GM19240 (cell line): ENCODE measurements around the gene ZNF496.
"Not testable (repeated sequence)": the region's sequence is repeated elsewhere in the genome, so short reads cannot be mapped to it uniquely, and the experiment has no call there.

Experiments
- DNase-seq: peaks from one replicate; pipeline ENCODE4 v3.0.0; 2011; ENCODE audit warnings: low spot score; ENCODE audit not compliant: insufficient read length

The ZNF496 gene

DNA sequence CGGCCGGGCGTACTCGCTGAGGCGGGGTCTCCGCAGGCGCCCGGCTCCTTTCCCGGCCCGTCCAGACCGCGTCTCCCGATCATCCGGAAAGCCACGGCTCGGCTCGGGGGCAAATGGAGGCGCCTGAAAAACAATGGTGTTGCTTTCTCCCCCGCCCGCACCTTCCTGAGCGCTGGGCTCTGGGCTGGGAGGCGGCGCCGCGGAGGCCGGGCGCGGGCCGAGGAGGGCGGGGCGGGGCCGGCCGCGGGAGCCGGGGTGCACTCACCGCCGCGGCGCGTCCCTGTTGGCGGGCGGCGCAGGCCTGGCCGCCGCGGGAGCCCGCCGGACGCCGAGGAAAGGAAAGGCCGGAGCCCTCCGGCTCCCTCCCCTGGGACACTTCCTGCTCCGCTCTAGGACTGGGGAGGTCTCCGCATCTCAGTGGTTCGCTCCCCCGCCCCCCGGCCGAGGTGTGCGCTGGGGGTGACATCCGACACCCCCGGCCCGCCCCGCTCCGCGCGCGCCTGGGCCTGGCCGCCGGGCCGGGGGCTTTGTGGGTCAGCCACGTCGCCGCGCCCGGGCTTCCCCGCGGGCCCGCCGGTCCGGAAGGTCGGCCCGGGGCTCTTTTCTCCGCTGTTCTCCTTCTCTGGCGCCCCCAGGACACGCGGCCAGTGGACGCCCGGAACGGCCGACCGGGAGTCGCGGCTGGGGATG, at the start of gene ZNF496:
TSS of gene ZNF496 (minus strand) at position 343 of the 690 bp plus-strand sequence. CDS start 2,289 bp downstream, outside the sequence.
- peak; percentile 60 for DNase-seq

DNA sequence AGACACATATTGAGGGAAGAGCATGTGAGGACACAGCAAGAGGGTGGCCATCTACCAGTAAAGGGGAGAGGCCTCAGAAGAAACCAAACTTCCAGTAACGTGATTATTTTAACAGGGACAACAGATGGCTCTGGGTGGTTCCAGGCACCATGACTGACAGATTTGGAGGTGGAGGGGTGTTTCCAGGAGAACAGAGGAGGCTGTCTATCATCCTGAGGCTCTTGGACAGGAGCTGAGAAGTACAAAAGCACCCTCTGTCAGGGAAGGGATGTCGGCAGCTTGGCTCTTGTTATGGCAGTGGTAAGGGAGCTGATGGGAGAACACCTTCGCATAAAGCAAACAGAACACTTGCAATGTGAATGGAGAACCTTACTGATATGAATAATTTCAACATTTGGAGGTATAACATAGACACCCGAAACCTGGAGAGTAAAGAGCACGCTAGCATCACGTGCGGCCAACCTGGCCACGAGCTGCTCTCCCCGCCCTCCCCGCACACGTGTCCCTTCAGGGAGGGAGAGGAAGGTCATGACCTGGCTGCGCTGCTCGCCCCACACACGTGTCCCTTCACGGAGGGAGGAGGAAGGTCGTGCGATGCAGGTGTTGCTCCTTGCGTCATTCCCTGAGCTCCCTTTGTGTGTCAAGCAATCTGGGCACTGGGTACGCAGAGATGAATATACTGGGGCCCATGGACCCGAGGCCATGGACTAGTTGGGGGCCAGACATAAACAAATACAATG, 46.8 kb upstream of the ZNF496 start:
- no peak for DNase-seq

DNA sequence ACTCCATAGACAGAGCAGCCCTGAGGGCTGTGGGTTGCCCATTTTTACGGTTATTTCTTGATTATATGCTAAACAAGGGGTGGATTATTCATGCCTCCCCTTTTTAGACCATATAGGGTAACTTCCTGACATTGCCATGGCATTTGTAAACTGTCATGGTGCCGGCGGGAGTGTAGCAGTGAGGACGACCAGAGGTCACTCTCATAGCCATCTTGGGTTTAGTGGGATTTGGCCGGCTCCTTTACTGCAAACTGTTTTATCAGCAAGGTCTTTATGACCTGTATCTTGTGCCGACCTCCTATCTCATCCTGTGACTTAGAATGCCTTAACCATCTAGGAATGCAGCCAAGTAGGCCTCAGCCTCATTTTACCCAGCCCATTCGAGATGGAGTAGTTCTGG, 46.0 kb upstream of the ZNF496 start:
- DNase-seq: not testable (repeated sequence)

DNA sequence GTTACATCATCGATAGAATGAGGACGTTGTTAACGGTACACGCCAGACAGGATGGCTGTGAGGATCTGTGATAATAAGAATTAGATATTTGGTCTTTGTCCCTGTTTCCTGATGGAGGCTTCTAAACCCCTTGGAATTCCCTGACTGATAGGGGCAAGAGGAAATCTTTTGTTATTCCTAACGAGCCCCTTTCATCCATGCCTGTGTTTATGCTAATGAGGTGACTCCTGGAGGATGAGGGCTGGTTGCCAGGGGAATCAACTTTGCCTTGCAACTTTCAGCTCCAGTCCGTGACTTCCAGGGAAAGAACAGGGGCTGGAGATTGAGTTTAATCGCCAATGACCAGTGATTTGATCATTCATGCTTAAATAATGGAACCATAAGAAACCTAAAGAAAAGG, 45.0 kb upstream of the ZNF496 start:
- DNase-seq: no peak

DNA sequence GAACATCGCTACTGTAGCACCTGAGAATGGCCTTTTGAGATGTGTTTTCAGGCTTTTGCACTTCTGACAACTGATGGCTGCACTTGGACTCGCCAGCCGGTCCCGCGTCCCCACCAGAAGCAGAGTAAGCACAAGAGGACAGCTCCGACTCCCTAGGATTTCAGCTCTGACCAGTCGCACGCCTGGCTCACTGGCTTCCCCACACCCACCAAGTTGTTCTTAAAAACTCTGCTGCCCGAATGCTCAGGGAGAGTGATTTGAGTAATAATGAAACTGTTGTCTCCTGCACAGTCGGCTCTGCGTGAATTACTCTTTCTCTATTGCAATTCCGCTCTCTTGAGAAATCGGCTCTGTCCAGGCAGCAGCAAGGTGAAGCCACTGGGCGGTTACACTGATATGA, 44.1 kb upstream of the ZNF496 start:
- no peak for DNase-seq

DNA sequence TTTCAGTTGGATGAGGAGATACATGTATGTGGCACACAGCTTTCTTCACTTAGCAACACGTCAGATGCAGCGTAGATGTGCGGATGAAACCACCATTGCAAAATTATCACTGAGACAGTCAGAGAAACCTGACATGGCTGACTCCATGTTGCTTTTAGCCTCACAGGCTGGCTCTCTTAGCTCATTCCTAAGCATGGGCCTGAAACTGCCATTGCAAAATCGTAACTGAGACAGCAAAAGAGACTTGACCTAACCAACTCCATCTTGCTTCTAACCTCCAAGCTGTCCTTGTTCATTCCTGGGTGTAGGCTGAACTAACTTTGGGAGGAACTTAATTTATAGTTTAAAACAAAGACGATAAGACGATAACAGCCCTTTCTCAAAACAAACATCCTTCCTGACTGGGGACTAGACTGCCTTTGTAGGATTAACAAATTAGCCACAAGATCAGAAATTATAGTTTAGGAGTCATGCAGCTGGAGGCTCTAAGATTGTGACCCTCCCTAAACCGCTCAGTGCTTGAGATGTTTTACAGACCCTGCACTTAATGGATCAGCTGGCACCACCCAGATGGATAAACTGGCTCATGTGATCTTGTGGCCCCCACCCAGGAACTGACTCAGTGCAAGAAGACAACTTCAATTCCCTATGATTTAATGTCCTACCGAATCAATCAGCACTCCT, 43.1 kb upstream of the ZNF496 start:
- DNase-seq: not testable (repeated sequence)

DNA sequence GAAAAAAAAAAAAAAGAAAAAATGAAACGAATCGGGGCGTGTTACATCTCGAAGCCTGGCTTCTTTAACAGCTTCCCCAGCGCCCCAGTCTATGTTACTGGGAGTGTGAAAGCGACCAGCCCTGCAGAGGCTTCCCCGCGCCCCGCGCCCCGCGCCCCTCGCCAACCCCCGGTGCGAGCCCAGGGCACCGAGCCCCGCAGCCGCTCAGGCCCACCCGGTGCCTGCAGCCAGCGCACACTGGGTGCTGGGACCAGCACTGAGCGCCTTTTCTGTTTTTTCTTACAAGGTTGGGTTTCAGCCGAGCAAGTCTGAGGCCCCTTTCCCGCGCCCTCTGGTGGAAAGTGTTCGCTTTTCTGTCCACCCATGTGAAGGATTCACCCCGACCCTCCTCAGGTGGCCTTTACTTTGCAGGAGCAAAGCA, 42.1 kb upstream of the ZNF496 start:
- DNase-seq: no peak

DNA sequence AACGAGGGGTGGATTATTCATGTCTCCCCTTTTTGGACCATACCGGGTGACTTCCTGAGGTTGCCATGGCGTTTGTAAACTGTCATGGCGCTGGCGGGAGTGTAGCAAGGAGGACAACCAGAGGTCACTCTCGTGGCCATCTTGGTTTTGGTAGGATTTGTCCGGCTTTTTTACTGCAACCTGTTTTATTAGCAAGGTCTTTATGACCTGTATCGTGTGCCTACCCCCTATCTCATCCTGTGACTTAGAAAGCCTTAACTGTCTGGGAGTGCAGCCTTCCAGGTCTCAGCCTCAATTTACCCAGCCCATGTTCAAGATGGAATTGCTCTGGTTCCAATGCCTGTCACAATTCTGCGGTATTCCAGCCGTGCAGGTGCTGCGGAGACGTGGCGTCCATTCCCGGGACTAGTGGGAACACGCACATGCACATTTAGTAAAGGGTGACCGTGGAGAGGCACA, 40.2 kb upstream of the ZNF496 start:
- DNase-seq: no peak

DNA sequence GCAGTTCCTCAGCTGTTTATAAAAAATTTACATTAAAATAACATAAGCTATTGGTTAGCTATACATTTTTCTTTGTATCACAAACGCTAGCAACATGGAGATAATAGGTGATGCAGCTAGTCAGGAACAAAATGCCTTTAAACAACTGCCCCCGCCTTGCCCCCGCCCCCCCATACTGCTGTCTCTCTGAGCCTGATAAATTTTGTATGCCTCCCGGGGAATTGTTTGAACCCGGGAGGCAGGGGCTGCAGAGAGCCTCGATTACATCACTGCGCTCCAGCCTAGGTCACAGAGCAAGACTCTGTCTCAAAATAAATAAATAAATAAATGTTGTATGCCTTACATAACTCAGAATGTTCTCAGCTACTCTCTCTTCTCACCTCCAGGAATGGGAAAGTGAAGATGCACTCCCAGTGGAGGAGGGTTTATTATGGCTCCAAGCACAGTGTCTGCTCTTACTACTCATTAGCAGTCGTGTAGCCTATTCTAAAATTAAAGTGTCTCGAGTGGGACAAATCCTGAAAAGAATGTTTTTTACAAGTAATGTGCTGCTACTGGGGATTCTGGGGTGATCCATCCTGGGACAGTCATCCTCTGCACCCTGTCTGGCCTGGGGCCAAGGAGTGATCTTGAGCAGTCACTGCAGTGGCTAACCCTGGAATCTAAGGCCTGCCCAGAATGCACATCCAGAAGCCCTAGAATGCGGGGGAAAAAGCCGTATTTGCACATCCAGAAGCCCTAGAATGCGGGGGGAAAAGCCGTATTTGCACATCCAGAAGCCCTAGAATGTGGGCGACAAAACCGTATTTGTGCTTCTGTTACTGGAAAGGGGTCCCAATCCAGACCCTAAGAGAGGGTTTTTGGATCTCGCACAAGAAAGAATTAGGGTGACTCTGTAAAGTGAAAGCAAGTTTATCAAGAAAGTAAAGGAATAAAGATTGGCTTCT, 39.4 kb upstream of the ZNF496 start:
- DNase-seq: no peak

DNA sequence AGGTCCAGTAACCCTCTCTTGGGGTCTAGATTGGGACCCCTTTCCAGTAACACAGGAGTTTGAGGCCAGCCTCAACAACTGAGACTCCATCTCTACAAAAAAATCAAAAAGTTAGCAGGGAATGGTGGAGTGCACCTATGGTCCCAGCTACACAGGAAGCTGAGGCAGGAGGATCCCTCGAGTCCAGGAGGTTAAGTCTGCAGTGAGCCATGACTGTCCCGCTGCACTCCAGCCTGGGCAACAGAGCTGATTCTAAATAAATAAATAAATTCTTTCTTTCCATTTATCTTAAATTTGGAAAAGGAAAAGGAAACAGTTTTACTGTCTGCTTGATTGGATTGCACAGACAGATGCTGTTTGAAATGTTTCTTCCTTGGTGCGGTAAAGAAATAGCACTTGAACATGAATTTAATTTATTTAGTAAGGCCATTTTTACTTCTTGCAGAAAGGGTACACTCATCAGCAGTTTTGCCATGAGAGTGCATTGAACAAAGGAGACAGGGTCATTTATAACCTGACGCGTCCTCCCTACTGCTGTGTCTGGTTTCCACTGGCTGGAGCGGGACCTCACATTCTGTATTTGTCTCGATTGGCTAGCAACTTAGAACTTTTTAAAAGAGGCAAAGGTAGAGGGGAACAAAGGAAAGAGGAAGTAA, 37.0 kb upstream of the ZNF496 start:
- no peak for DNase-seq

DNA sequence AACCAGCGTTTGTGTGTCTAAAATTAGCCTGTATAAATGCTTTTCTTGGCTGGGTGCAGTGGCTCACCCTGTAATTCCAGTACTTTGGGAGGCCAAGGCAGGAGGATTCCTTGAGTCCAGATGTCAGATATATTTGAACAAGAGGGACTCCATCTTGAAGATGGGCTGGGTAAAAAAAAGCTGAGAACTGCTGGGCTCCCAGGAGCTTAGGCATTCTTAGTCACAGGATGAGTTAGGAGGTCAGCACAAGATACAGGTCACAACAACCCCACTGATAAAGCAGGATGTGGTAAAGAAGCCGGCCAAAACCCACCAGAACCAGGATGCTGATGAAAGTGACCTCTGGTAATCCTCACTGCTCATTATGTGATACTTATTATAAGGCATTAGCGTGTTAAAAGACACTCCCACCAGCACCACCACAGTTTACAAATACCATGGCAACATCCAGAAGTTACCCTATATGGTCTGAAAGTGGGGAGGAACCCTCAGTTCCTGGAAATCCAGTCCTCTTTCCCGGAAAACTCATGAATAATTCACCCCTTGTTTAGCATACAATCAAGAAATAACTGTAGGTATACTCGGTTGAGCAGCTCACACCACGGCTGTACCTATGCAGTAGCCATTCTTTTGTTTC, 36.2 kb upstream of the ZNF496 start:
- DNase-seq: no peak

DNA sequence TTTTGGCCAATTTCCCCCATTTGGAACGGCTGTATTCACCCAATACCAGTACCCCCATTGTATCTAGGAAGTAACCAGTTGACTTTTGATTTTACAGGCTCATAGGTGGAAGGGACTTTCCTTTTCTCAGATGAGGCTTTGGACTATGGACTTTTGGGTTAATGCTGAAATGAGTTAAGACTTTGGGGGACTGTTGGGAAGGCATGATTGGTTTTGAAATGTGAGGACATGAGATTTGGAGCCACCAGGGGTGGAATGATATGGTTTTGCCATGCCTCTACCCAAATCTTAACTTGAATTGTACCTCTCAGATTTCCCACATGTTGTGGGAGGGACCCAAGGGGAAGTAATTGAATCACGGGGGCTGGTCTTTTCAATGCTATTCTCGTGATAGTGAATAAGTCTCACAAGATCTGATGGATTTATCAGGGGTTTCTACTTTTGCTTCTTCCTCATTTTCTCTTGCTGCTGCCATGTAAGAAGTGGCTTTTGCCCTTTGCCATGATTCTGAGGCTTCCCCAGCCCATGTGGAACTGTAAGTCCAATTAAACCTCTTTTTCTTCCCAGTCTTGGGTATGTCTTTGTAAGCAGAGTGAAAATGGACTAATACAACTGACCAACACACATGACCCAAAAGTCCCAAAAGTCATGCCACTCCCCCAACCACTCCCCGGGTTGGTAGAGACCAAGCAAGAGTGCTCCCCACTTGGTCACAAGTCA, 35.4 kb upstream of the ZNF496 start:
- no peak for DNase-seq

DNA sequence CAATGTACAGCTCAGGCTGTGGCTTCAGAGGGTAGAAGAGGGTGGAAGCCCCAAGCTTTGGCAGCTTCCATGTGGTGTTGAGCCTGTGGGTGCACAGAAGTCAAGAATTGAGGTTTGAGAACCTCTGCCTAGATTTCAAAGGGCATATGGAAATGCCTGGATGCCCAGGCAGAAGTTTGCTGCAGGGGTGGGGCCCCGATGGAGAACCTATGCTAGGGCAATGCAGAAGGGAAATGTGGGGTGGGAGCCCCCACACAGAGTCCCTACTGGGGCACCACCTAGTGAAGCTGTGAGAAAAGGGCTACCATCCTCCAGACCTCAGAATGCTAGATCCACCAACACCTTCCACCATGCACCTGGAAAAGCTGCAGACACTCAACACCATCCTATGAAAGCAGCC, 34.7 kb upstream of the ZNF496 start:
- DNase-seq: not testable (repeated sequence)

DNA sequence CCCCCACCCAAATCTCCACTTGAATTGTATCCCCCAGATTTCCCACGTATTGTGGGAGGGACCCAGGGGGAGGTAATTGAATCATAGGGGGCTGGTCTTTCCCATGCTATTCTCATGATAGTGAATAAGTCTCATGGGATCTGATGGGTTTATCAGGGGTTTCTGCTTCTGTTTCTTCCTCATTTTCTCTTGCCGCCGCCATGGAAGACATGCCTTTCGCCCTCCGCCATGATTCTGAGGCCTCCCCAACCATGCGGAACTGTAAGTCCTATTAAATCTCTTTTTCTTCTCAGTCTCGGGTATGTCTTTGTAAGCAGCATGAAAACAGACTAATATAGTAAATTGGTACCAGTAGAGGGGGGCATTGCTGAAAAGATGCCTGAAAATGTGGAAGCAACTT, 33.4 kb upstream of the ZNF496 start:
- DNase-seq: no peak

DNA sequence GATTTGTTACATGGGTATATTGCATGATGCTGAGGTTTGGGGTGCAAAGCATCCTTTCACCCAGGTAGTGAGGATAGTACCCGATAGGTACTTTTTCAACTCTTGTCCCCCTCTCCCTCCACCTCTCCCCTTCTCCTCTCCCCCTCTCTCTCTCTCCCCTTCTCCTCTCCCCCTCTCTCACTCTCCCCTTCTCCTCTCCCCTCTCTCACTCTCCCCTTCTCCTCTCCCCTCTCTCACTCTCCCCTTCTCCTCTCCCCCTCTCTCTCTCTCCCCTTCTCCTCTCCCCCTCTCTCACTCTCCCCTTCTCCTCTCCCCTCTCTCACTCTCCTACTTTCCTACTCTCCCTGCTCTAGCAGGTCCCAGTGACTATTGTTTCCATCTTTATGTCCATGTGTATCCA, 31.3 kb upstream of the ZNF496 start:
- DNase-seq: not testable (repeated sequence)

DNA sequence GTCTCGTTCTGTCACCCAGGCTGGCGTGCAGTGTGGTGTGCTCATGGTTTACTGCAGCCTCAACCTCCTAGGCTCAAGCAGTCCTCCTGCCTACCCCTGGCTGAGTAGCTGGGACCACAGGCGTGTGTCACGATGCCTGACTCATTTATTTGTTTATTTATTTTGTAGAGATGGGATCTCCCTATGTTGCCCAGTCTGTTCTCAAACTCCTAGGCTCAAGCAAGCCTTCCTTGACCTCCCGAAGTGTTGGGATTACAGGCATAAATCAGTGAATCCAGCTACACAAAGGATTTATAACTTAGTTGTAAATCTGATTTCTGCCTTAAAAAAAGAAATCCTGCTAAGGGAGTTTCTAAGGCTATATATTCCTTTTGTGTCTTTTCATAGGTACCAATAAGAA, 30.5 kb upstream of the ZNF496 start:
- no peak for DNase-seq

DNA sequence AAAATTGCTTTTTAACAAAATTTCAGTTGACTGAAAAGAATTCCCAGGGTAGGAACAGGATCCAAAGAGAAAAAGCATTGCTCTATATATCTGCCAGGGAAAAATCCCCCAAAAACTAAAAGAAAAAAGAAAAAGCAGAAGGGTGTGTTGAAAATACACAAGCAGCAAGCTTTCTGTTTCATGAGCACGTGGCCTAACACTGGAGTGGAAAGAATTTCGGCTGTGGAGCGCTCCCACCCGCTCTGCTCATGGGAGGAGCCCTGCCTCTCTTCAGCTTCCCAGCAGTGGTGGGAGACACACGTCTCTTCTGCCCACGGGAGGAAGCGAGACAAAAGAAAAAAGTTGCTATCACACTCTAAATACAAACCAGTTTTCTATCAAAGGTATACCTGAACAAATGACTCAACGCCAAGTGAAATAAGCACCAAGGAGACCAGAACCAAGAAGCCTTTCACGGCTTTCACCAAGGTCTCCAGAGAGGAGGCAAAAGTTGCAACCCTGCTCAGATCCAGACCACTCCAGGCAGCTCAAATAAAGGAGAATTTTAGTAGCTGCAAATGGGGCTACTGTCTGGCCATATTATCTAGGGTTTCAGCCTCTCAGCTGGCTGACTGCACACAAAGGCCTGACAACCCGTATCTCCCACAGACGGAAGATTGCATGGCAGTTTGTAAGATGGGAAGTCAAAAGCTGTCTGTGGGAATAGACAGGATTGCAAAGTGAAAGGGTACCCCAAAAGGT, 29.5 kb upstream of the ZNF496 start:
- no peak for DNase-seq

DNA sequence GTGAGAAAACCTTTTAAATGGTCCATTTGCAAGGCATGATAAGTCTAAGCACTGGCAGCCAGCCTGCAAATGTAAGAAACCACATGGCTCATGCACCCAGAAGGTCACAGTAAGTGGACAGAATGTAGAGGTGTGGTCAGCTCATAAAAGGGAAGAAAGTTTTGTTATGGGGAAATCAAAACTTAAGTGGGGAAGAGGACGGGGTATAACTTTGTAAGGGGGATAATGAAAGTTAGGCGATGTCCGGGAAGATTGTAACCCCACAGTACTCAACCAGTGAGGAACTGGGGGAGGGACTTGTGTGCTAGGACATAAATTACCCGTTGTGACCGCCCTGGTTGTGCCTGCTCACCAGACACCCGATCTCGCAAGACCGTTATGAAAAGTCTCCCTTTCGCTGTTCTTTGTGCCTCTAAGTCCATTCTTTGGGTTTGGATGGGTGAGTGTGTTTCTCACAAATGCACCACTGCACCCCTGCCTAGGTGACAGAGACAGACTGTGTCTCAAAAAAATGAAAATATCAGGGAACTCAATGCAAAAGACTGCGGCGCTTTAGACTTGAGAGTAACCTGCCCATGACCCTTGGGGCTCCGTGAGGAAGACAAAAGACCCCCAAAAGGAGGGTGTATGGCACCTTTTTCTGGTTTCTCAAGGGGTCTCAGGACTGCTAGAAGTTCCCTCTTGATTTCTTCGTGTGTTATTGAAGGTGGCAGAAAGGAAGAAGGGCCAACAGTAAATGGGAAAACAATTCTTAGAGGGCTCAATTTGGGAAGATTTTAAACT, 28.6 kb upstream of the ZNF496 start:
- DNase-seq: no peak
